A673 (cell line): ENCODE data around the gene BSN. TPM values are rescaled to one million over a fixed set of nuclear protein-coding genes. Genes with fewer than 3 reads are reported as not detected.
"Not testable (repeated sequence)": the region's sequence is repeated elsewhere in the genome, so short reads cannot be mapped to it uniquely, and the experiment has no call there.

Source experiments
- BruUV-seq: library from RNA; stranded (reverse); fragments of 400-500 nt; replicated peaks from 2 replicates; lab custom pipeline; 2021; lab: Mats Ljungman, UMichigan
- CTCF ChIA-PET: fragments of 300-600 bp; sonication (Branson Sonifier 250); formaldehyde crosslinking; loops from one replicate; lab custom pipeline; 2022; ENCODE audit warnings: antibody characterized with exemption; lab: Charles Lee
- POLR2A ChIA-PET: fragments of 300-600 bp; sonication (Branson Sonifier 250); formaldehyde crosslinking; loops from one replicate; lab custom pipeline; 2022; ENCODE audit warnings: antibody characterized with exemption; ENCODE audit not compliant: low non-redundant PET; lab: Charles Lee
- DNase-seq: peaks from one replicate; pipeline ENCODE4 v3.0.0-alpha.2; 2015; ENCODE audit warnings: low spot score
- H3K27ac ChIP-seq: fragments of 200-600 bp; sonication (generic); 2 replicates; pipeline ENCODE4 v1.5.1; 2016; ENCODE audit warnings: mixed run types, low read depth, mild to moderate bottlenecking, mixed read lengths, antibody characterized with exemption, low read length; ENCODE audit not compliant: poor library complexity, severe bottlenecking
- H3K27me3 ChIP-seq: fragments of 200-600 bp; sonication (generic); replicated peaks from 2 replicates; pipeline ENCODE4 v1.6.1; 2017; ENCODE audit warnings: mixed run types, low read depth, mild to moderate bottlenecking, mixed read lengths, antibody characterized with exemption, low read length; ENCODE audit not compliant: insufficient read depth, poor library complexity
- H3K36me3 ChIP-seq: fragments of 200-600 bp; sonication (generic); 2 replicates; pipeline ENCODE4 v1.6.1; 2016; ENCODE audit warnings: mixed run types, mild to moderate bottlenecking, mixed read lengths, antibody characterized with exemption, low read length; ENCODE audit not compliant: insufficient read depth, poor library complexity, severe bottlenecking
- H3K4me1 ChIP-seq: fragments of 200-600 bp; sonication (generic); 2 replicates; pipeline ENCODE4 v1.6.1; 2017; ENCODE audit warnings: mixed run types, mild to moderate bottlenecking, mixed read lengths, antibody characterized with exemption, low read length; ENCODE audit not compliant: insufficient read depth, poor library complexity, severe bottlenecking
- H3K4me3 ChIP-seq: fragments of 200-600 bp; sonication (generic); 2 replicates; pipeline ENCODE4 v1.5.1; 2016; ENCODE audit warnings: low read depth, mixed run types, mild to moderate bottlenecking, mixed read lengths, low read length; ENCODE audit not compliant: poor library complexity, severe bottlenecking
- H3K9me3 ChIP-seq: fragments of 200-600 bp; sonication (generic); 2 replicates; pipeline ENCODE4 v1.6.1; 2016; ENCODE audit warnings: mixed run types, low read depth, mild to moderate bottlenecking, mixed read lengths, antibody characterized with exemption, low read length; ENCODE audit not compliant: poor library complexity, severe bottlenecking
- CTCF ChIP-seq: fragments of 300-800, 200-600 bp; sonication (generic); conservative IDR thresholded peaks from 2 replicates; pipeline ENCODE4 v1.5.1; 2017; ENCODE audit warnings: low read depth, mild to moderate bottlenecking, antibody characterized with exemption, low read length, moderate library complexity, mixed read lengths
- EZH2 ChIP-seq: fragments of 200-600 bp; sonication (generic); IDR thresholded peaks from 2 replicates; pipeline ENCODE4 v1.6.1; 2017; ENCODE audit warnings: borderline replicate concordance, low read depth, mild to moderate bottlenecking, mixed read lengths, antibody characterized with exemption, low read length; ENCODE audit not compliant: poor library complexity, severe bottlenecking
- intact Hi-C: fragments of 100-400 bp; cut with micrococcal nuclease; formaldehyde crosslinking; loops from one replicate; pipeline ENCODE4 v1.10.0; 2022; ENCODE audit not compliant: unreplicated experiment
- total RNA-seq: library from RNA; stranded (reverse); gene quantifications from 2 replicates; pipeline ENCODE4 v1.2.3, GENCODE V29; 2021

The BSN gene
- total RNA-seq, 1 experiment from 2014 or later, result 1.4 TPM

- POLR2A ChIA-PET, intact Hi-C loops, H3K9me3 ChIP-seq, BruUV-seq, DNase-seq, H3K4me3 ChIP-seq, H3K4me1 ChIP-seq, CTCF ChIA-PET, H3K27ac ChIP-seq, H3K36me3 ChIP-seq, H3K27me3 ChIP-seq: not testable (repeated sequence)
Measured at GRCh38 chr3:49695350-49696015, 141.2 kb downstream of the BSN start.

DNA sequence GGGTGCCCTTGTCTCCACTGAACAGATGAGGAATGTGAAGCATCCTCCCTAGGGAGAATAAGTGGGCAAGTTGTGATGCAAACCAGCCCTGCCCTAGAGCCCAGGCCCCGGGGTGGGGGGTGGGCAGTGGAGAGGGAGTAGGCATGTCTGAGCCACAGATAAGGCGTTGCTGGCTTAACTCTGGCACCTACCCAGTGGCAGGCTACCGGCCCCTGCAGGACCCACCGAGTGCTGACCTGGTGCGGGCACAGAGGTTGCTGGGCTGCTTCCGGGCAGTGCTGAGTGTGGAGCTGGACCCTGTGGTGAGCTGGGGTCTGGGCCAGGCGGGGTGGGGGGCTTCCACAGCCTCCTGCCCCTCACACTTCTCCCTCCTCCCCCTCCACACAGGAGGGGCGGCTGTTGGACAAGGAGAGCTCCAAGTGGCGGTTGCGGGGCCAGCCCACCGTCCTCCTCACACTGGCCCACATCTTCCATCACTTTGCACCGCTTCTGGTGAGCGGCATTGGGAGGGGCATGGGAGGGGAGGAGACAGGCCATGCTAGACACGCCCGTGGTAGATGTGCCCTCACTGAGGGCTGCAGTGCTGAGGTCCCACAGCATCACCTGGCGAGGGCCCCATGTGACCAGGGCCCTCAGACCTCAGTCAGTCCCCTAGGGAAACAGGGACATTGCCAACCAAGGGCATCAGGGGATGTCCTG lies 145.2 kb downstream of the BSN start:
- H3K36me3 ChIP-seq, result no peaks in the 10 kb centered on the region
- no peaks in the 10 kb centered on the region for H3K27me3 ChIP-seq
- intact Hi-C loops, result no loop called here
- DNase-seq, result no peak
- H3K9me3 ChIP-seq, result no peaks in the 10 kb centered on the region
- ChIA-PET POLR2A (no interaction called here), CTCF (no interaction called here)
- H3K27ac ChIP-seq, result no peak overlapping the region
- TF ChIP-seq EZH2, result no peak
- no peak for TF ChIP-seq CTCF
- no peak overlapping the region for H3K4me3 ChIP-seq
- H3K4me1 ChIP-seq, result no peaks in the 10 kb centered on the region
- no TSS peak for BruUV-seq

DNA sequence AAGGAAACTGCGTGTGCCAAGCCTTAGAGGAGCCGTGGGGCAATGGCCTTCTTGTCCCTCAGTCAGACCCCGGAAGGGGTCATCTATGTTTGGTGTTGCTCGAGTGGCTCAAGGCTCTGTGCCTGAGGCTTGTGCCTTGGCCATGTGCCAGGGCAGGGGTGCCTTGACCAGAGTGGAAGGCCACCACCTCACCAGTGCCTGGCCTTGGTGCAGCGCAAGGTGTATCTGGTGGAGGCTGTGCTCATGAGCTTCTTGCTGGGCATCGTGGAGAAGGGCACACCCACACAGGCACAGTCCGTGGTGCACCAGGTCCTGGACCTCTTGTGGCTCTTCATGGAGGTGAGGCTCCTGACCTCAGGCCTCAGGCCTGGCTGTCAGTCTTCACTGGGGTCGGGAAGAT lies 145.7 kb downstream of the BSN start:
- no TSS peak for BruUV-seq
- POLR2A ChIA-PET, result no interaction called here
- H3K36me3 ChIP-seq, result no peaks in the 10 kb centered on the region

More for the DNA sequence above, 145.7 kb downstream of the BSN start:
- no peaks in the 10 kb centered on the region for H3K27me3 ChIP-seq
- H3K4me1 ChIP-seq, result no peaks in the 10 kb centered on the region
- TF ChIP-seq EZH2, result no peak
- no peak for TF ChIP-seq CTCF
- no peak overlapping the region for H3K4me3 ChIP-seq
- DNase-seq, result no peak
- CTCF ChIA-PET, result no interaction called here
- H3K27ac ChIP-seq, result no peak overlapping the region
- intact Hi-C loops, result loop anchor here (5.0 kb wide), 1 partner anchor 207 kb away; no protein-coding TSS in a partner anchor
- no peaks in the 10 kb centered on the region for H3K9me3 ChIP-seq
